DMS114 treated with DMSO at 0.1 percent for 48 hours (cell line): ENCODE measurements around the gene SLC66A2.
"Not testable (repeated sequence)": the region's sequence is repeated elsewhere in the genome, so short reads cannot be mapped to it uniquely, and the experiment has no call there.

Experiments
- DNase-seq: peaks from one replicate; lab custom pipeline; 2025; ENCODE audit not compliant: unreplicated experiment; lab: John Stamatoyannopoulos, UW

SLC66A2 gene

DNA sequence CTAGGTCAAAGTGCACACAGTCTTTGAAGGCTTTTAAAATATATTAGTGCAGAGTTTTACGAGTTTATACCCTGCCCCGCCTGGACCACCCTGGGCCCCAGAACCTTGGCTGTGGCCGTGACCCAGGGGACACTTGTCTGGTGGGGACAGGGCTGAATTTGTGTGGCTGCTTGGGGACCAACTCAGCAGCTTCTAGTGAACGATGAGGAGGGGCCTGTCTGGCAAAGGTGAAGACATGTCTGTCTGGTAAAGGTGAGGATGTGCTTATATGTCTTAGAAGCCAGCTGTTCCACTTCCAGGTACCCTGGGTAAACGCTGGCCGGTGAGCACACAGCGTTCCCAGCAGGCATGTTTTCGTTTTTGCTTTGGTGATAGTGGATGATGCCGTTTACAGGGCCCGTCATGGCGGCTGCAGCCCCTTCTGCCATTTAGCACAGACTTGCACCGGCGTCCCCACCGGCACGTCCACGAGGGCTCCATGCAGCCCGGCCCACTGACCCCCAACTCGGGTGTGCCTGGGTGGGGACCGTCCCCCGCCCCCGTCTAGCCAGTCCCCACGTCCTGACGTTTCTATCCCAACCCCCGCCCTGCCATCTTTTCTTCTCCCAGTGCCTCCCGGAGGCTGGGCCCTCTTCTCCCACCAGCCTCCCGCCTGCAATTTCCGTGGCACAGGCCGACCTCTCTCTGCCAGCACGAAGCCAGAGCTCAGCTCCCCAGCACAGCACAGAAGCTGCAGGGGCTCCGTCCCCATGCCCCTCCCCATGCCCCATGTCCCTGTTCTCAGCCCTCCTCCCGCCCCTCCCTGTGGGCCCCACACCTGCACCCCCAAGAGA is 67.8 kb downstream of the SLC66A2 start:
- no peak for DNase-seq

DNA sequence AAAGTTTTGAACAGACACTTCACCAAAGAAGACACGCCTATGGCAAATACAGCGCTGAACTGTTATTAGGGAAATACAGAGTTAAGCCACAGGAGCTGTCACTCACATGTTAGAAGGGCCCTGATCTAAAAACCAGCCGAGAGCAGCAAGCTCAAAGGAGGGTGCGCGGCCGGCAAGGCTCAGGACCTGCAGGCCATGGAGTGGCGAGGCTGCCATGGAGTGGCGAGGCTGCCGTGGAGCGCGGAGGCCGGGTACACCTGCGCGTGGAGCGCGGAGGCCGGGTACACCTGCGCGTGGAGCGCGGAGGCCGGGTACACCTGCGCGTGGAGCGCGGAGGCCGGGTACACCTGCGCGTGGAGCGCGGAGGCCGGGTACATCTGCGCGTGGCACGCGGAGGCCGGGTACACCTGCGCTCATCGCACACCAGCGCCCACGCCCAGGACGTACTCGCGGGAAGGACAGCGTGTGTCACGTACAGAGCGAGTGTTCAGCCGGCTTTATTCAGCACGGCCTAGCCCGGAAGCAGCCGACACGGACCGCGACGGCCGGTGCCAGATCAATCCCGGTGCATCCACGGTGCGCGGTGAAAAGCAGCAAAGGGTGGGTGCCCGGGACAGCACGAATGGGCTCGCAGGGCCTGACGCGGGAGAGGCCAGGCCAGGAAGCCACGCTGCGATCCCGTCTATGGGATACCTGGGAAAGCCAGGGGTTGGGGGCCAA is 68.8 kb downstream of the SLC66A2 start:
- DNase-seq, result no peak

DNA sequence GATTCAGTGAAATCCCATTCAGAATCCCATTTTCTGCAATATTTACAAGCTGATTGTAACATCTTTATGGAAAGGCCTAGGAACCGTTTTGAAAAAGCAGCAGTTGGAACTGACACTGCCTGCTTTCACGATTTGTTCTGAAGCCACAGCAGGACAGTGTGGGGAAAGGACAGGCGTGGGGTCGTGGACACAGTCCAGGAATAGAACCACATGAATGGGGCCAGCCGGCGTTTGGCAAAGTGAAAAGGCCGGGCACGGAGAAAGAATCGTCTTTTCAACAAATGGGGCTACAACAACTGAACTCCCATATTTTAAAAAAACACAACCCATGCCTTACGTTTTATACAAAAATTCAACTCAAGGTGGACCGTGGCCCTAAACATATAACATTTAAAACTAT is 69.8 kb downstream of the SLC66A2 start:
- no peak for DNase-seq

DNA sequence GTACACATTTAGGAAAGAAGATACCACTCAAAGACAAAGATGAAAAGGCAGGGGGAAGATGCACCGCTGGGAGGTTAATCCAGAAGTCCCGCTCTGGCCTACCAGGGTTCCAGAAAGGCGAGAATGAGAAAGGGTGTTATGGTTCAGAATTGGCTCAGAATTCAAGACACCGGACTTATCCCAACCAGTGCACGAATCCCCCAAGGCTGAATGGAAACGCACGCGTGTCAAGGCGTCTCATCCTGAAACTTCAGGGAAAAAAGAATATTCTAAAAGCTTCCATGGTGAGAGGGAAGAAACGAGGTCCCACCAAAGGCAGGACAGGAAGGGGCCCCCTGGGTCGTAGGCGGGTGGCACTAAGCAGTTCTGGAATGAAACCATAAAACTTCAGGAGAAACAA is 71.9 kb downstream of the SLC66A2 start:
- DNase-seq, result no peak

DNA sequence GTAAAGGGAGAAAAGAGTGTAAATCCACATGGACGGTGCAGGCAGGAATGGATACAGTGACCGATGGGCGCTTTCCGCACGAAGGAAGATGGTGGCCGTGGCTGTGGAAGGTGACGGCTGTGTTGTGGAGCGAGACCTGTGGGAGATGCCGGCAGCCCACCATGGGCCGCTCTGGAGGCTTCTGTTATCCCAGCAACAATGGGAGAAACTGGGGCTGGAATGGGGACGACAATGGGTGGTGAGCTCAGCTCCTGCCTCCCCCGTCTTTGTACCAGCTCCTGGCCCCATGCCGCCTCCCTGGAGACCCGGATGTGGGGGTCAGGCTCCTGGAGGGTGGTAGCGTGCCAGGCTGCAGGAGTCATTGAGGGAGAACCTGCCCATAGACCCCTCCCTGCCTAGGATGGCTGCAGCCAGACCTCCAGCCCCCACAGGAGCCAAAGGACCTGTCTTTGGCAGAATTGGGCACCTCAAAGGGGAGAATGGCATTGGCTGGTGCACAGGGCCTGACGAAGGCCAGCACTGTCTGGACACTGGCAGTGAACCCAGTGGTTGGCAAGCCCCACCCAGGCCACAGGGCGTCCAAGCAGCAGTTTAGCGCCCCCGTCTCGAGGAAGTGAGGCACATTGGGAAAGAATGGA is 72.6 kb downstream of the SLC66A2 start:
- DNase-seq, result no peak

DNA sequence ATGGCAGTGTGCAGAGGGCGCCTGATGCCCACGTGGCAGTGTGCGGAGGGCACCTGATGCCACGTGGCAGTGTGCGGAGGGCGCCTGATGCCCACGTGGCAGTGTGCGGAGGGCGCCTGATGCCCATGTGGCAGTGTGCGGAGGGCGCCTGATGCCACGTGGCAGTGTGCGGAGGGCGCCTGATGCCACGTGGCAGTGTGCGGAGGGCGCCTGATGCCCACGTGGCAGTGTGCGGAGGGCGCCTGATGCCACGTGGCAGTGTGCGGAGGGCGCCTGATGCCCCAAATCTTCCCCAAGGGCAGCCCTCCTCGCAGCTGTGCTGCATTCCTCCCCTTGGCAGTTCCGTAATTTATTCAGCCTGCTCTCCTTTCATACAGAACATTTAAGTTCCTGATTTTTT is 73.2 kb downstream of the SLC66A2 start:
- not testable (repeated sequence) for DNase-seq

DNA sequence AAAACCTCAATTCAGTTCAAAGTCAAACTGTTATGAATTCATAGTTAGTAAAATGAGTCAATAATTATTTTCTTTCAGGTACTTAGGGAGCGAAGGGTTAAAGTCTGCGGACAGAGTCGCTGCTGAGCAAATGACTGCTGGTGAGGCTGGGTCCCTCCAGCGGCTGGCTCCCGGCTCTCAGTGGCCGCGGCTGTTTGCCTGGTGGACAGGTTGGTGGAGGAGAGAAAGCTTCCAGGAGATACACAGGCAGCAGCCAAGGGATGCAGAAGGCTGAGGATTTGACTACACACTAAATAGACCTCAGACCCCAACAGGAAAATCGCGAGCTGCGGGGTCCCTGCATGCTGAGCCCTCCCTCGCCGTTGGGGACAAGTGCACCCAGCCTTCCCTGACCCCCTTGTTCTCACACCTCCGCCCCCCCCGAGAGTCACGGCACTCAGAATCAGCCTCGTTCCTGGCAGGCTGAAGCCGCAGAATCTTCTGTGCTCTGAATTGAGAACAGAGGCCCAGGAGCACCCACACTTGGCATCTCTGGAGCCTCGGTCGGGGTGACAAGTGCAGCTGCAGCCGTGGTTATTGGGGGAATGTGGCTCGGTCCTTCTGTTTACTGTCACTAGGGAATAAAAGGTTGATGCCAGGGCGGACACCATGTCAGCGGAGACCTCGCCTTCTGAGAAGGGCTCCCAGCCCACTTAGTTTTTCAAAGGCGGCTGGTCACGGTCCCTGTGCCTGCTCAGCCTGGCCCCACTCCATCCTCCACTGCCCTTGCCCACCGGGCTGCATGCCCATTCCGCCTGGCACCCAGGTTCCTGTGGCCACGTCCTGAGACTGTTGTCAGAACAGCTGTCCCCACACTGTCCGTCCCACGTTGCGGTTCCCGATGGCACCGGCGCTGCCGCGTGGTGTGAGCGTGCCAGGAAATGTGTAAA is 74.0 kb downstream of the SLC66A2 start:
- DNase-seq, result no peak

DNA sequence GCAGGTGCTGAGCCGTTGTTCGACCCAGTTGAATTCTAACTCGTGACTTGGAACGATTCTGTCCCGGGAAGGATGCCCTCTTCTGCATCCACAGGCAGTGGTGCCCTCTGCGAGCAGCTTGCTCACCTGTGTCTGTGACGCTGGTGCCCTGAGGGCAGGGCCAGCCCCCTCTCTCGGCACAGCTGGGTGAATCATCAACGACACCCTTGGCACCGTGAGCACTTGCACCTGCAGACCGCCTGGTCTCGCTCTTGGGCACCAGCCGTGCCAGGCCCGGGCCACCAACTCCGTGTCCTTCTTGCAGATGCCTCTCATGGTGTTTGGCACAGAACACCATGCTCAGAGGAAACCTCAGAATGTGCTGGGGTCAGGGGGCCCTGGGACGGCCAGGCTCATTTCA is 75.0 kb downstream of the SLC66A2 start:
- no peak for DNase-seq

DNA sequence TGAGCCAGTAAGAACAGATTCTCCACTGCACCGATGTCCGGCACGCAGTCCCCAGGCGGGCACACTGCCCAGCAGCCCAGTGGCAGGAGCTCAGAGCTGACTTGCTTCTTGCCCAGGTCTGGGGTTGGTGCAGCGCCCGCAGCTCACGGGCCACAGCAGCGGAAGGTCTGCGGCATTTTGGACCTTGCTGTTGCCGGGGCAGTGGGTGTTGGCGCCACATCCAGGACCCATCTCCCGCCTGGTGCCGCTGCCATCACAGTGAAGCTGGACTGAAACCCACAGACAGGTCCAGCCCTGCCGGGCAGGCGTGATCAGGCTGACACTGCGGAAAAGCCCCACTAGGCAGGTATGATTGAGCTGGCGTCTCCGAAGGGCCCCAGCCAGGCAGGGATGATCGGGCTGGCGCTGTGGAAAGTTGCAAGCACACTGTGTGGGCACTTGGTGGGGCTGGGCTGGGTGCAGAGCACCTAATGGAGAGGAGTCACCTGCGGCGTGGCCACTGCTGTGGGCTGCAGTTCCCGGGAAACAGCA is 75.5 kb downstream of the SLC66A2 start:
- no peak for DNase-seq

DNA sequence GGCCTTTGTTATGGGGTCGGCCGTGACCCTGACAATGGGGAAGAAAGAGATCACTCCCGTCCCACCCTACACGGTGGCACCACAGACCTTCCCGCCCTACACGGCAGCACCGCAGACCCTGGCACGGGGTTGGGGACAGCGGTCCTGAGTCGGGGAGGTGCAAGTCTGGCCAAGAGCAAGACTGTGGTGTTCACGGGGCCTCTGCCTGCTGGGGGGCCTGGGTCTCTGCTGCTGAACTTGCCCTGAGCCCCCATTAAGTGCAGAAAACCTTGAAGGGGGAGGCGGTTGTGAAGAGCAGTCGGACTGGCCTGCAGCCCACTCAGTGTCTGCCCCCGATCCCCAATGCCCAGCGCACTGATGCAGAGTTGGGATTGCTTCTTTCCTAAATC is 75.9 kb downstream of the SLC66A2 start:
- no peak for DNase-seq

DNA sequence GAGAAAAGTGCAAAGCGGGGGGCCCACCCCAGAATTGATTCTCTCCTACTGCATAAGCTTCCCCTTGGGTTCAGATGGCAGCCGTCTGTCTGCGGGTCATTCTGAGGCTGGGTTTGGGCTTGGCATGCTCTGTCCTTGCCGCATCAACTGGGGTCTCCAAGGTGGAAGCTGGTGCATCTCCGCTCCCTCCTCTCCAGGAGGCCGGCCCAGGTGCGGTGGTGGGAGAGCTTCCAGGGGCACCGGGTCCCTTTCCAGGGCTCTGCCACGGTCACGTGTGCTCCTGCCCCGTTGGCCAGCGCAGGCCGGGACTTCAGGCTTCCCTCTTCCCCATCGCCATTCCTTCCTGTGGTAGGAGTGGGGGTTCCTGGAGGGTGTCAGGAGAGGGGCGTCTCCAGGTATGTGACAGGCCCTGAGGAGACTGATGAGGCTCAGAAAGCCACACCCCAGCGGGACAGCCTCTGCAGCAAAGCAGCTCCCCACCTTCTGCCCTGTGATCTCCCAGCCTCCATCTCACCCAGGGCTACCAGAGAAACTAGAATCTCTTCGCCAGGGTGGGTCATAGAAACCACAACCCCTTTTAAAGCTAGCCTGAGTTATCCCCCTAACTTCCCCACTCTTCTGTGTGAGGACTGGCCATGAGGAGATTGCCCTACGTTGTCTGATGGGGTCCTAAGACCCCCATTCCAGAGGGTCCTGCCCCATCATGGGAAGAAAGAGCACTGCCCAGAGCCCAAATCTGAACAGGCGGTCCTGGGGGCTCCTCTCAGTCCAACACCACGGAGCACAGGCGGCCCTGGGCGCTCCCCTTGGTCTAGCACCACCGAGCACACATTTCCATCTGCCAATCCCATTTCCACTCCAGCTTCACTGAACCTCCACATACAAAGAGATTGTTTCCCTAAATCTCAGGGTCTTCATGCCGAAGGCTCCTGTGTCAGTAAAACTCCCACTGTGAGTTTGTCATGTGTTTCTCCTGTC is 76.6 kb downstream of the SLC66A2 start:
- no peak for DNase-seq

DNA sequence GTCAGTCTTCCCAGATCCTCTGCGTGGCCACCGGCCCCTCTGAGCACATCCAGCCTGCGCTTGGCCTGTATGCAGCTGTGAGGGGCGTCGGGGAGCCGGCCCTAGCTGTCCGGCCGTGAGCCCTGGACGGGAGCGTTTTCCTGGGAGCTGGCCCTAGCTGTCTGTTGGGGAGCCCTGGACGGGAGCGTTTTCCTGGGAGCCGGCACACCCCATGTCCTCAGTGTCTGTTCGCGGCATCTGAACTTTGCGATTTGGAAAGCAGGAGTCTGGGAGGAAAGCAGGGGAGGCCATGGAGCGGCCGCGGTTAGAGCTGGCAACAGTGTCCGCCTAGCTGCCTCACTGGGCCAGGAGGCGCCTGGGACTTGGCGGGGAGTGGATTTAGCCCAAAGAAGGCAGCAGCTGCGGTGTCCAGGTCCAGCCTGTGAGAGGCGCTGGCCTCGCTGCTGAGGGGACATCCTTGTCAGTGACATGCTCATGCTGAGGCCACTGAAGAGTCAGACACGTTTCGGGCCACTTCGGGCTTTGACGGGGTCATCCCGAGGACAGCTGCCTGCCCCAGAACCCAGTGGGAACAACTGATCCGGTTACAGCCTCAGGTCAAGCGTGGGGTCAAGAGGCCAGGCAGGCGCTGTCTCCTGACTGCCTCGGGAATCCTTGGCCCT is 77.9 kb downstream of the SLC66A2 start:
- no peak for DNase-seq

DNA sequence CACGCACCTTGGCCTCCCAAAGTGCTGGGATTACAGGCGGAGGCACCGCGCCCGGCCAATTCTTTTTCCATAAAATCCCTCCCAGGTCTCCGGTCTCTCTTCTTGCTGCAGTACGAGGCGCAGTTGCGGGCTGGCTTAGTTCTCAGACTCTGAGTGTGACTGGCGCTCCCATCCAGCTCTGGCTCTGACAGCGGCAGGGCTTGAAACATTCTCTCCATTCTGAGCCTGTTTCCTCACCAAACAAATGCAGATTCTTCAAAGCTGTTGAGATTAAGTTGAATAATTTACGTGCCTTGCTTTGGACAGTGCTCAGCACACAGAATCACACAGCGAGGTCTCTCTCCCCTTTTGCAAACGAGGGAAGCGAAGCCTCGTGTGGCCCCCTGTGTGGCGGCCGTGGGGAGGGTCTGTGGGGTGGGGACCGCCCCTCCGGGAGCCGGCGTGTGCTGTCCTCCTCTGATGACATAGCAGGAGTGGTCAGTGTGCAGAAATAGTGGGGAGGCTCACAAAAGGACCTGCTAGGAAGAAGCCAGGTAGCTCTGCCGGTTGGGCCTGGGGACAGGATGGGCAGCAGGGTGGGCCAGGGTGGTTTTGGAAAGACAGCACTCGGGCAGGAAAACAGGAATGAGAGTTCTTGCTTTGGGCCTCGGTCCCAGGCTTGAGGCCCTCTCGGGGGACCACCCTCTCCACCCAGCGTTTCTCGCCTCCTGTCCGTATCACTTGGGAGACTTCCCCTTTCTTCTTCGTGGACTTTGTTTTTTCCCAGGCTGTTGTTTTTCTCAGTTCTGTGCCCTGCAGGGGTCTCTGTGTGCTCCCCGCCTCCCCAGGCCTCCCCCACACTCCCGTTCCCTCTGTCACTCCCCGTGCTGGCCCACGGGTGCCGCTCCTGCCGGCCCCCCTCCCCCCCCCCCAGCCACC is 78.7 kb downstream of the SLC66A2 start:
- DNase-seq, result no peak

DNA sequence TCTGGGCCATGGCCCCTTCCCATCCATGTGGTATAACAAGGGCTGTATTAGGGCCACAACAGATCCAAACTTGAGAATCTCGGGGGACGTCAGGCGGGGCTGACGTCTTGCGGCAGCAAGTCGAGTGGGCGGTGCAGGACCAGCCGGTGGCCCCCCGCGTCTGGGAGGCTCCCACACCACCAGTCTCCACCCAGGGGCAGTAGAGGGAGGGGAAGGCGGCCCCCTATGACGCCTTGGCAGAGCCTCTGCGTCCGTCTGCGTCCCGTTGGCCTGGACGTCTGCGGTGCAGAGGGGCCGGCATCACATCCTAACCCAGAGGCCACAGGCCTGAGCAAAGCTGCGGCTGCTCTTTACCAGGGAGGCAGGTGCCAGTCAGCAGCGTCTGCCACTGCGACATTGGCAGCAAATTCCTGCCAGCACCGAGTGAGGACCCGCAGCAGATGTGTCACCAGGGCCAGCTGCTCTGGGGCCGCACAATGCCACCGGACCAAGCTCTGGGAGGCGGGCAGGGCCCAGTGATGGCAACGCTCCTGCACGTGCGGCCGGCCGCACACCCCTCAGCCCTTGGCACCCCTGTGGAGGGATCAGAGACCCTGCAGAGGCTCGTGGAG is 79.9 kb downstream of the SLC66A2 start:
- DNase-seq, result no peak

DNA sequence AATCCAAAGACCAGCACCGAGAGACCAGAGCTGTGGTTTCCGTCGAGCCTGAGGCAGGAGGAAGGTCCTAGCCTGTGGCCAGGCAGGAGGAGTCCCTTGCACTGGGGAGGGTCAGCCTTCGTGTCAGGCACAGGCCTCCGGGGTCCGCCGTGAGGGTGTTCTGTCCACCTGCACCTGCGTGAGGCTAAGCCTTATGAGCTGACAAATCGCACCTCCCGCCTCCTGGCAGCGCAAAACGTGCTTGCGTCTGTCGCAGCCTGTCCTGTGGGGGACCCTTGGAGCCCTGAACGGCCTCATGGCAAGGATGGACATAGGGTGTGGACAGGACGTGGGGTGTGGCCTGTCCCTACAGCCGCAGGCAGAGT is 80.4 kb downstream of the SLC66A2 start:
- DNase-seq, result no peak

DNA sequence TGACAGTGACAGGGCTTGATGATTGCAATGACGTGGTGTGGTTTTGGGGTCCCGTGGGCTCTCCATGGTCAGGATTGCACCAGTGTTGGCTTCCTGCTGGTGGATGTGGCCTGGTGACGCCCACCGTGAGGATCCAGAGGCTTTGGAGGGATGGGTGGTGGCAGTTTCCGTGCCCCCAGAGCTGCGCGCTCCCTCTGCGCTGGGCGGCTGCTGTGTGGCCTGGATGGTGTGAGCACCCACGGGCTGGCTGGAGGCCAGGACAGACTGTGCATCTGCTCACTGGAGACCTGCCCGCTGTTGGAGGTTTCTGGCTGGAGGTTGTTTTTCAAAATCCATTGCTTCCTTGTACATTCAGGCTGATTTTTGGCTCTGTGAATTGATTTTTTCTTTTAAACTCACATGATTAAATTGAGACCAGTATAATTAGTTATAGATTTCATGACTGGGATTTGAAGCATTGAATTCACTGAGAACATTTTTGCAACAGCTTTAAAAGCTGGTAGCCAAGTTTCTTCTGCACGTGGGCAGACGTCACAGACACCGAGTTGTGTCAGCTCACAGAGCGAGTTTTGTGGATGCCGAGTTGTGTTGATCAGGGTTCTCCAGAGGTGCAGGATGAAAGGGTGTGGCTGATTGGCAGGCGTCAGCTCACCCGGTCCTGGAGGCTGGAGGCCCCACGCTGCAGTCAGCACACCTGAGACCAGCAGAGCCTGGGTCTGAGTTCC is 81.0 kb downstream of the SLC66A2 start:
- DNase-seq, result no peak
